Endothelial cell of umbilical vein (primary cell): ENCODE results near the gene MICAL3. TPM values are rescaled to one million over a fixed set of nuclear protein-coding genes. Genes with fewer than 3 reads are reported as not detected.
A peak's percentile ranks its signal among the peaks of the same experiment; 100 is the strongest.
"Not testable (repeated sequence)": the region's sequence is repeated elsewhere in the genome, so short reads cannot be mapped to it uniquely, and the experiment has no call there.

Experiments used
- BruUV-seq: library from RNA; stranded (reverse); fragments of 400-500 nt; replicated peaks from 2 replicates; lab custom pipeline; 2021; lab: Mats Ljungman, UMichigan
- CTCF ChIA-PET: fragments of 300-600, 350-600 bp; sonication (Branson Sonifier 250); formaldehyde crosslinking; loops from one replicate; lab custom pipeline; 2021; ENCODE audit warnings: antibody characterized with exemption, inconsistent platforms; lab: Charles Lee
- POLR2A ChIA-PET: fragments of 300-600, 350-600 bp; sonication (Branson Sonifier 250); formaldehyde crosslinking; loops from one replicate; lab custom pipeline; 2021; ENCODE audit warnings: antibody characterized with exemption, inconsistent platforms; lab: Charles Lee
- DNase-seq: peaks from one replicate; pipeline ENCODE4 v3.0.0-alpha.2; 2011; ENCODE audit warnings: low read depth, low spot score
- FAIRE-seq: peaks from 2 replicates; lab custom pipeline; 2011; peaks lifted over from hg19 to GRCh38; lab: Jason Lieb, UNC
- H2AFZ ChIP-seq: 2 replicates; pipeline ENCODE4 v1.6.0; 2012; ENCODE audit warnings: low read depth, low read length, control low read depth, inconsistent platforms
- H3K27ac ChIP-seq: 2 replicates; pipeline ENCODE4 v1.5.1; 2011; ENCODE audit warnings: low read depth, mild to moderate bottlenecking, control low read depth, low read length, moderate library complexity; ENCODE audit not compliant: insufficient read depth
- H3K27me3 ChIP-seq, 2 experiments: 2 replicates each; pipeline versions ENCODE4 v1.6.0 to v1.6.1; 2011; ENCODE audit warnings: low read length in 2 of 2, mixed read lengths in 1 of 2; ENCODE audit not compliant: control insufficient read depth in 2 of 2, insufficient read depth in 2 of 2
- H3K36me3 ChIP-seq, 2 experiments: 2 replicates in 1 of 2; 3 replicates in 1 of 2; pipeline ENCODE4 v1.5.1; 2011; ENCODE audit warnings: low read length in 2 of 2, mild to moderate bottlenecking in 1 of 2, moderate library complexity in 1 of 2; ENCODE audit not compliant: control insufficient read depth in 2 of 2, insufficient read depth in 2 of 2; ENCODE audit errors: extremely low read depth in 1 of 2
- H3K4me1 ChIP-seq: 3 replicates; pipeline ENCODE4 v1.5.1; 2011; ENCODE audit warnings: mild to moderate bottlenecking, low read length; ENCODE audit not compliant: control insufficient read depth, insufficient read depth; ENCODE audit errors: extremely low read depth
- H3K4me2 ChIP-seq: 2 replicates; pipeline ENCODE4 v1.6.1; 2011; ENCODE audit warnings: low read length, control low read depth, mixed read lengths; ENCODE audit not compliant: insufficient read depth
- H3K4me3 ChIP-seq, 3 experiments: fragments of 200-600 bp in 1 of 3; sonication (generic), shearing (Covaris generic) in 1 of 3; replicated peaks in 1 of 3; 2 replicates each; pipeline ENCODE4 v1.5.1; 2011 to 2016; ENCODE audit warnings: control low read depth in 3 of 3, low read length in 3 of 3, mild to moderate bottlenecking in 2 of 3, inconsistent platforms in 1 of 3, low read depth in 1 of 3, moderate library complexity in 1 of 3; ENCODE audit not compliant: insufficient read depth in 1 of 3
- H3K79me2 ChIP-seq: 2 replicates; pipeline ENCODE4 v1.6.0; 2012; ENCODE audit warnings: low read length, inconsistent platforms; ENCODE audit not compliant: control insufficient read depth, insufficient read depth
- H3K9ac ChIP-seq: replicated peaks from 2 replicates; pipeline ENCODE3; 2011; ENCODE audit warnings: low read length, control low read depth; ENCODE audit not compliant: insufficient read depth; ENCODE audit errors: extremely low read depth
- H3K9me1 ChIP-seq: replicated peaks from 3 replicates; pipeline ENCODE4 v1.6.0; 2011; ENCODE audit warnings: mild to moderate bottlenecking, low read length; ENCODE audit not compliant: control insufficient read depth, insufficient read depth; ENCODE audit errors: extremely low read depth
- H3K9me3 ChIP-seq: replicated peaks from 2 replicates; pipeline ENCODE4 v1.5.1; 2012; ENCODE audit warnings: low read length, inconsistent platforms; ENCODE audit not compliant: control insufficient read depth, insufficient read depth
- H4K20me1 ChIP-seq: replicated peaks from 2 replicates; pipeline ENCODE3; 2011; ENCODE audit warnings: mild to moderate bottlenecking, low read length; ENCODE audit not compliant: control insufficient read depth, insufficient read depth; ENCODE audit errors: extremely low read depth
- FOS ChIP-seq: IDR thresholded peaks from 2 replicates; pipeline ENCODE4 v1.6.1; 2011; ENCODE audit warnings: mild to moderate bottlenecking, low read length, moderate library complexity, borderline replicate concordance; ENCODE audit not compliant: insufficient read depth
- GATA2 ChIP-seq: IDR thresholded peaks from 2 replicates; pipeline ENCODE4 v1.7.0; 2011; ENCODE audit warnings: low read depth, mild to moderate bottlenecking, moderate library complexity, mixed read lengths, low read length; ENCODE audit not compliant: insufficient read length, insufficient read depth
- MYC ChIP-seq: IDR thresholded peaks from one replicate; pipeline ENCODE4 v1.6.1; 2011; ENCODE audit warnings: mild to moderate bottlenecking, low read depth, low read length
- dilution Hi-C: fragments of 300-500 bp; cut with MboI; formaldehyde crosslinking; loops from one replicate; pipeline ENCODE4 v1.15.0; 2019; ENCODE audit warnings: low sequenced_read_pairs; ENCODE audit not compliant: extremely low pct_ligation_motif_present
- intact Hi-C: fragments of 100-400 bp; cut with micrococcal nuclease; formaldehyde crosslinking; loops from one replicate; pipeline ENCODE4 v1.10.0; 2022
- polyA plus RNA-seq, 4 experiments: library from polyadenylated mRNA; depleted of rRNA in 3 of 4; stranded (reverse) in 3 of 4; unstranded in 1 of 4; fragments of >200 nt; gene quantifications; 2 replicates each; pipeline versions ENCODE4 v1.2.1 to v1.2.3, GENCODE V29; 2011 to 2012; ENCODE audit warnings: missing spikeins in 1 of 4
- total RNA-seq: library from RNA; stranded (reverse); gene quantifications from 2 replicates; pipeline ENCODE4 v1.2.3, GENCODE V29; 2021

Gene MICAL3
- total and polyA plus RNA-seq, 2 donors (not counting 3 experiments of a cell fraction or from before 2014, with no cell fraction given) = 14.5 to 63.7 TPM

- CTCF ChIA-PET = no interaction called here
- Histone ChIP-seq H3K4me3 (no peak overlapping the region), H4K20me1 (peaks cover 7% of the 10 kb centered on the region), H2AFZ (no peak overlapping the region), H3K9me1 (no peaks in the 10 kb centered on the region), H3K9ac (no peak overlapping the region), H3K4me1 (peaks cover 14% of the 10 kb centered on the region), H3K4me2 (no peak overlapping the region), H3K36me3 (no peaks in the 10 kb centered on the region), H3K79me2 (peaks cover 66% of the 10 kb centered on the region), H3K27ac (no peak overlapping the region), H3K9me3 (no peaks in the 10 kb centered on the region), H3K27me3 (no peaks in the 10 kb centered on the region)
- no peak for TF ChIP-seq FOS
- no peak for TF ChIP-seq MYC
- no peak for TF ChIP-seq GATA2
- FAIRE-seq (peak; percentile 33), DNase-seq (no peak)
- dilution Hi-C loops = no loop called here
- POLR2A ChIA-PET = no interaction called here
- intact Hi-C loops = no loop called here
- BruUV-seq = no TSS peak
Measured at GRCh38 chr22:17985606-17986005, 38.8 kb downstream of the MICAL3 start.

DNA sequence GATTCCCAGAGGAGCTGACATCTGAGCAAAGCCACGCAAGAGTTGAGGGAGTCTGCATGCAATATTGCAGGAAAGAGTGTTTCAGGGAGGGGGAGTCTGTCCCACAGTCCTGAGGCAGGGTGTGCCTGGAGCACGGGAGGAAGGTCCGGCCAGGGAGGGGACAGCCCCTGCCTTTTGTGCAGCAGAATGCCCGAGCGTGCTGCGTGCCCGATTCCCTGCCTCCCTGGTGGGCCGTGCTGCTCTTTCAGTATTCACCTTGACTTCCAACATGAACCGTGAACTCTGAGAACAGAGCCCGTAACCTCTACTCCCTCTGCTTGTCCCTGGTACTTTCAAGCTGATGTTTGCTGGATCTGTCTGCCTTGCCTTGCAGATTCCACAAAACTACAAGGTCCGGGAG lies 39.3 kb downstream of the MICAL3 start:
- not testable (repeated sequence) for H3K9me1 ChIP-seq

More for the DNA sequence above, 39.3 kb downstream of the MICAL3 start:
- intact Hi-C loops, H4K20me1 ChIP-seq, POLR2A ChIA-PET, H3K4me3 ChIP-seq, H3K9ac ChIP-seq, FAIRE-seq, H3K27me3 ChIP-seq, H3K36me3 ChIP-seq, H3K4me2 ChIP-seq, H3K9me3 ChIP-seq, H2AFZ ChIP-seq, DNase-seq, H3K27ac ChIP-seq, dilution Hi-C loops, BruUV-seq, CTCF ChIA-PET: not testable (repeated sequence)
- peaks cover 19% of the 10 kb centered on the region for H3K4me1 ChIP-seq
- peaks cover 66% of the 10 kb centered on the region for H3K79me2 ChIP-seq
